ENCODE data around the gene S100A7A. TPM values are rescaled to one million over a fixed set of nuclear protein-coding genes. Genes with fewer than 3 reads are reported as not detected.

S100A7A gene
- total RNA-seq, 1 donor from 2014 or later, result not detected

DNA sequence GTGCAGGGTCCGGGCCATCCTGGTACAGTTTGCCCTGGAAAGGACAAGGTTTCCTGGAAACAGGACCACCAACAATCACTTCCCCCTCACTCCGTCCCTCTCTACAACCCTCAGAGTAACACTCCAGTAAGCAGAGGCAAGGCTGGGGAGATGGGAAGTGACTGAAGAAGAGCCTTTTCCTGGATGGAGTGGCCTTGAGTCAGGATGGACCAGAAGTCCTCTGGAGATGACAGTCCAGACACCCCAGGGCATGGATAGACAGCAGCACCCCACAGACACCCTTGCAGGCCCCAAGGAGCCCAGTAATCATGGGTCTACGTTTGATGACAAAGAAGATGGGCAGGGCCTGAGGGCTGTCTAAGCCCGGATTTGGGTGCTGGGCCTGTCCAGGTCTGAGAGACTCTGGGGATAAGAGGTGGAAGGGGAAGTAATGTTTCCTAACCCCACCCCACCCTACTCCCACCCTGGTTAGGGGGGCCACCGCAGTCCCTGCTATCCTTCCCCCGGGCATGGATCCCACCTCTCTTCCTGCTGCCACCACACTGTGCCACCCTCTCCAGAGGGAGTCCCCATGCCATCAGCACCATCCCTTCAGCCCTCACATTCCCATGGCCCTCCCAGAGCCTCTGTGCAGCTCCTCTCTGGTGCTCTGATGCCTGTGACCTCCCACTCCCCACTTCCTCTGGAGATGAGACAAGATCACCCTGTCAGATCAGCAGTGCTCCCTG, 18.2 kb upstream of the S100A7A start:
- H3K36me3 Mint-ChIP-seq, result no peaks in the 10 kb centered on the region
- H3K4me3 Mint-ChIP-seq, result no peak overlapping the region
- H3K9me3 Mint-ChIP-seq, result no peaks in the 10 kb centered on the region
- no peak overlapping the region for H3K27ac Mint-ChIP-seq
- H3K4me1 Mint-ChIP-seq, result no peaks in the 10 kb centered on the region
- H3K27me3 Mint-ChIP-seq (ENCODE audit: low read depth), result peaks cover 26% of the 10 kb centered on the region
- no peak for DNase-seq (ENCODE audit: low spot score in 2 of 2, unreplicated experiment in 2 of 2)
- TF ChIP-seq, protein P1, sequence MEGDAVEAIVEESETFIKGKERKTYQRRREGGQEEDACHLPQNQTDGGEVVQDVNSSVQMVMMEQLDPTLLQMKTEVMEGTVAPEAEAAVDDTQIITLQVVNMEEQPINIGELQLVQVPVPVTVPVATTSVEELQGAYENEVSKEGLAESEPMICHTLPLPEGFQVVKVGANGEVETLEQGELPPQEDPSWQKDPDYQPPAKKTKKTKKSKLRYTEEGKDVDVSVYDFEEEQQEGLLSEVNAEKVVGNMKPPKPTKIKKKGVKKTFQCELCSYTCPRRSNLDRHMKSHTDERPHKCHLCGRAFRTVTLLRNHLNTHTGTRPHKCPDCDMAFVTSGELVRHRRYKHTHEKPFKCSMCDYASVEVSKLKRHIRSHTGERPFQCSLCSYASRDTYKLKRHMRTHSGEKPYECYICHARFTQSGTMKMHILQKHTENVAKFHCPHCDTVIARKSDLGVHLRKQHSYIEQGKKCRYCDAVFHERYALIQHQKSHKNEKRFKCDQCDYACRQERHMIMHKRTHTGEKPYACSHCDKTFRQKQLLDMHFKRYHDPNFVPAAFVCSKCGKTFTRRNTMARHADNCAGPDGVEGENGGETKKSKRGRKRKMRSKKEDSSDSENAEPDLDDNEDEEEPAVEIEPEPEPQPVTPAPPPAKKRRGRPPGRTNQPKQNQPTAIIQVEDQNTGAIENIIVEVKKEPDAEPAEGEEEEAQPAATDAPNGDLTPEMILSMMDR (IDR thresholded peaks at IDR 0.05; ENCODE audit: unreplicated experiment), result no peak

- Mint-ChIP-seq H3K9me3 (no peaks in the 10 kb centered on the region), H3K4me1 (no peaks in the 10 kb centered on the region), H3K27me3 (ENCODE audit: low read depth) (peaks cover 24% of the 10 kb centered on the region), H3K4me3 (no peak overlapping the region), H3K27ac (no peak overlapping the region), H3K36me3 (no peaks in the 10 kb centered on the region)
- TF ChIP-seq, protein P1 (IDR thresholded peaks at IDR 0.05; ENCODE audit: unreplicated experiment), result no peak
- no peak for DNase-seq (ENCODE audit: low spot score in 2 of 2, unreplicated experiment in 2 of 2)
Observed at GRCh38 chr1:153399401-153400055, 16.8 kb upstream of the S100A7A start.

DNA sequence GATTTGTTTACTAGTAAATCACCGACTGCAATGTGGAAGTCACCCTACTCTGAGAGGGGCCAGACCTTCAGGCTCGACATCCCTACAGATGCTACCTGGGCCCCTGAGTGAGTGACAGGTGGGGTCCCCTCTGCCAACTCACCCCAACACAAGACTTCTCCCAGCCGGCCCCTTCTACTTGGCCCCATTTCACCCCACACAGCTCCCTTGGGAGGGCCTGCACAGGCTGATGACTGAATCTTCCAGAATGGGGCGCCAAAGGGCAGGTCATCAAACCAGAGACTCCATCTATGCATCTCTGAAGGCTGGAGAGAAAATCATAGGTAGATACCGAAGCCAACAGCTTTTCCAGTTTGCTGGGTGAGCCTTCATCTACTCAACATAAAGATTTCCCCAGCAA, 16.1 kb upstream of the S100A7A start:
- TF ChIP-seq, protein P1 (IDR thresholded peaks at IDR 0.05; ENCODE audit: unreplicated experiment), result no peak
- no peaks in the 10 kb centered on the region for H3K36me3 Mint-ChIP-seq
- no peak for DNase-seq (ENCODE audit: low spot score in 2 of 2, unreplicated experiment in 2 of 2)
- H3K4me1 Mint-ChIP-seq, result no peaks in the 10 kb centered on the region
- H3K27ac Mint-ChIP-seq, result no peak overlapping the region
- no peaks in the 10 kb centered on the region for H3K9me3 Mint-ChIP-seq
- H3K4me3 Mint-ChIP-seq, result no peak overlapping the region
- H3K27me3 Mint-ChIP-seq (ENCODE audit: low read depth), result peaks cover 20% of the 10 kb centered on the region

- Mint-ChIP-seq H3K27me3 (ENCODE audit: low read depth) (peaks cover 19% of the 10 kb centered on the region), H3K4me3 (no peak overlapping the region), H3K27ac (no peak overlapping the region), H3K4me1 (no peaks in the 10 kb centered on the region), H3K9me3 (no peaks in the 10 kb centered on the region), H3K36me3 (no peaks in the 10 kb centered on the region)
- TF ChIP-seq, protein P1 (IDR thresholded peaks at IDR 0.05; ENCODE audit: unreplicated experiment), result no peak
- DNase-seq (ENCODE audit: low spot score in 2 of 2, unreplicated experiment in 2 of 2), result no peak
Observed at GRCh38 chr1:153401461-153401860, 14.9 kb upstream of the S100A7A start.

GRCh38 chr1:153402226-153402625, 14.1 kb upstream of the S100A7A start:
- Mint-ChIP-seq H3K9me3 (no peaks in the 10 kb centered on the region), H3K27ac (no peak overlapping the region), H3K27me3 (ENCODE audit: low read depth) (peaks cover 21% of the 10 kb centered on the region), H3K4me1 (no peaks in the 10 kb centered on the region), H3K4me3 (no peak overlapping the region), H3K36me3 (no peaks in the 10 kb centered on the region)
- TF ChIP-seq, protein P1 (IDR thresholded peaks at IDR 0.05; ENCODE audit: unreplicated experiment), result no peak
- no peak for DNase-seq (ENCODE audit: low spot score in 2 of 2, unreplicated experiment in 2 of 2)
